ENCODE data around the gene PARP12.

The PARP12 gene

DNA sequence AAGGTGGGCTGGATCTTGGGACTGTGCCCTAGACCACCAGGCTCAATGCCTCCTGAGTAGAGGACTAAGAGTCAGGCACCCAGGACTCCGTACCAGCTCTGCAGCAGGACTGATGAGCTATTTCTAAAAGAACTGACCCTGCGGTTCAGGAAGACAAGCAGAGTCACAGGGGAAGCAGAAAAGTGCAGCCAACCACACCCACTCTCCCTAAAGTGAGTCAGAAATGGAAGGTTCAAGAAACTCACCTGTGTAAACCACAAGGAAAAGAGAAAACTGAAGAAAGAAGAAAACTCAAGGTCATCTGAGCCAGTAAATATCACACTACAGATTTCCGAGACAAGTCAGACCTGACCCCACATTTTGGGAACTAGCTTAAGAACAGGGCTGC lies 2.5 kb downstream of the PARP12 start:
- H3K4me3 ChIP-seq (replicated peaks in 1 of 2; ENCODE audit: low read depth in 2 of 2, low read length in 2 of 2), result no peak overlapping the region
- DNase-seq (ENCODE audit: low read depth in 2 of 2), result peak in 1 of 2 donors; percentile 44
- TF ChIP-seq, protein P1, sequence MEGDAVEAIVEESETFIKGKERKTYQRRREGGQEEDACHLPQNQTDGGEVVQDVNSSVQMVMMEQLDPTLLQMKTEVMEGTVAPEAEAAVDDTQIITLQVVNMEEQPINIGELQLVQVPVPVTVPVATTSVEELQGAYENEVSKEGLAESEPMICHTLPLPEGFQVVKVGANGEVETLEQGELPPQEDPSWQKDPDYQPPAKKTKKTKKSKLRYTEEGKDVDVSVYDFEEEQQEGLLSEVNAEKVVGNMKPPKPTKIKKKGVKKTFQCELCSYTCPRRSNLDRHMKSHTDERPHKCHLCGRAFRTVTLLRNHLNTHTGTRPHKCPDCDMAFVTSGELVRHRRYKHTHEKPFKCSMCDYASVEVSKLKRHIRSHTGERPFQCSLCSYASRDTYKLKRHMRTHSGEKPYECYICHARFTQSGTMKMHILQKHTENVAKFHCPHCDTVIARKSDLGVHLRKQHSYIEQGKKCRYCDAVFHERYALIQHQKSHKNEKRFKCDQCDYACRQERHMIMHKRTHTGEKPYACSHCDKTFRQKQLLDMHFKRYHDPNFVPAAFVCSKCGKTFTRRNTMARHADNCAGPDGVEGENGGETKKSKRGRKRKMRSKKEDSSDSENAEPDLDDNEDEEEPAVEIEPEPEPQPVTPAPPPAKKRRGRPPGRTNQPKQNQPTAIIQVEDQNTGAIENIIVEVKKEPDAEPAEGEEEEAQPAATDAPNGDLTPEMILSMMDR (IDR thresholded peaks at IDR 0.05; ENCODE audit: low read depth, low read length), result no peak

DNA sequence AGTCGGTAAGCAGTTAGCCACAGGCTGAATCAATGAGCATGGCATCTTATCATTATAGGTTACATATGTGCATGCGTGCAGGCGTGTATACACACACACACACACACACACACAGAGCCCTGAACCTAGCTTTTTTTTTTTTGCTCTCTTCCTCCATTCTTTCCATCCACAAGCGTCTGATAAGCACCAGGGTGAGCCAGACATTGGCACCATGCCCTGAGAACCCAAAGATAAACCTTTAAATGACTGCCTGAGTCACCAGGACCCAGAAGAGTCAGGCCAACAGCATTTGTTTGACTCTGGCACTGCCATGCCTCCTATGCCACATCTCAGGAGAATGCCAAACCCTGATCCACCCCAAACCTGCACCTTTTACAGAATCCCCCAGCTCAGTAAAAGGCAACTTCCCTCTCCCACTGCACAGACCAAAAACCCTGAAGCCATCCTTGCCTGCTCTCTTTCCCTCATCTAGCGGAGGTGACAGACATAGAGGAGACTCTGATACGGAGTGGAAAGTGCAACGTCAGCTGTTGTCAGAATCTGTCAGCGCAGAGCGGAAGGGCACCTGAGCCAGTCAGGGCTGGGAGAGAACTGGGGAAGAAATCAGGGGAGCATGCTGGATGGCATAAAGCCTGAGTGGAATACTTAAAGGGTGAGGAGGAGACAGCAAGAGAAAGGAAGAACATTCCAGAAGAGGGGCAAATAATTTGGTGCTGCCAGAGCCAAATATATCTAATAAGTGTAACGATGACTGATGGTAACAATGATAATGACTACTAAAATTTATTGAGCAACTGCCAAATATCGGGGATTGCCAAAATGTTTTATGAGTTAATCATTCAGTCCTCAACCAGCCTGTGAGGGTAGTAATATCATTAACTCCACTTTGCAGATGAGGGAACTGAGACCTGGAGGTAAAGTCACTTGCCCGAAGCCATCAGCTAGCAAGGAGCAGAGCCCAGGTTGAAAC lies 3.2 kb downstream of the PARP12 start:
- TF ChIP-seq, protein P1 (IDR thresholded peaks at IDR 0.05; ENCODE audit: low read depth, low read length), result no peak
- peak; percentile 86 to 94 for DNase-seq (ENCODE audit: low read depth in 2 of 2)
- H3K4me3 ChIP-seq (replicated peaks in 1 of 2; ENCODE audit: low read depth in 2 of 2, low read length in 2 of 2), result no peak overlapping the region

DNA sequence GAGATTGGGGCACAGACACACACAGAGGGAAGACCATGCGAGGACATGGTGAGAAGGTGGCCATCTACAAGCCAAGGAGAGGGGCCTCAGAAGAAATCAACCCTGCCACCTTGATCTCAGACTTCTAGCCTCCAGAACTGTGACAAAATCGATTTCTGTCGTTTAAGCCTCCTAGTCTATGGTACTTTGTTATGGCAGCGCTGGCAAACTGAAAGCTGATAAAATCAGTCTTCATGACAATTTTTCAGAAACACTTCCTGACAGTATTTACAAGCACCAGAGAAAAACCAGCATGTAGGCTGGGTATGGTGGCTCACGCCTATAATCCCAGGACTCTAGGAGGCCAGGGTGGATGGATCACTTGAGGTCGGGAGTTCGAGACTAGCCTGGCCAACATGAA lies 4.2 kb downstream of the PARP12 start:
- no peak for DNase-seq (ENCODE audit: low read depth in 2 of 2)
- H3K4me3 ChIP-seq (replicated peaks in 1 of 2; ENCODE audit: low read depth in 2 of 2, low read length in 2 of 2), result no peak overlapping the region
- TF ChIP-seq, protein P1 (IDR thresholded peaks at IDR 0.05; ENCODE audit: low read depth, low read length), result no peak

DNA sequence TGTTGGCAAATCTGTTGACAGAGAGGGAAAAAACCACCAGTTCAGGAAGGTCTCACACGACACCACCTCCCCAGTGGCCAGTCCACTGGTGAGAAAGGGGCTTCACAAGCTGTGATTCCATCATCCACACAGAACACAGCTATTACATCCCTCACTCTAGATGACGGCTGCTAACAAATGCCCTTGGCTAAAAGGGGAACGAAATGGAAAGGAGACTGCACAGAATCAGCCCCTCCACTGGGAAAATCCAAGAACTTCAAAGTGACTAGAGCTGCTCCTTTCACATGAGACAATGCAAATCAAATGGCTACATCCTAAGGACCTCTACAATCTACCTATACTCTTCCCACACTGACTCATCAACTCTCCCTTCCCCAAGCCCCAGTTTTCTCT lies 5.6 kb downstream of the PARP12 start:
- DNase-seq (ENCODE audit: low read depth in 2 of 2), result no peak
- H3K4me3 ChIP-seq (replicated peaks in 1 of 2; ENCODE audit: low read depth in 2 of 2, low read length in 2 of 2), result no peak overlapping the region
- TF ChIP-seq, protein P1 (IDR thresholded peaks at IDR 0.05; ENCODE audit: low read depth, low read length), result no peak

DNA sequence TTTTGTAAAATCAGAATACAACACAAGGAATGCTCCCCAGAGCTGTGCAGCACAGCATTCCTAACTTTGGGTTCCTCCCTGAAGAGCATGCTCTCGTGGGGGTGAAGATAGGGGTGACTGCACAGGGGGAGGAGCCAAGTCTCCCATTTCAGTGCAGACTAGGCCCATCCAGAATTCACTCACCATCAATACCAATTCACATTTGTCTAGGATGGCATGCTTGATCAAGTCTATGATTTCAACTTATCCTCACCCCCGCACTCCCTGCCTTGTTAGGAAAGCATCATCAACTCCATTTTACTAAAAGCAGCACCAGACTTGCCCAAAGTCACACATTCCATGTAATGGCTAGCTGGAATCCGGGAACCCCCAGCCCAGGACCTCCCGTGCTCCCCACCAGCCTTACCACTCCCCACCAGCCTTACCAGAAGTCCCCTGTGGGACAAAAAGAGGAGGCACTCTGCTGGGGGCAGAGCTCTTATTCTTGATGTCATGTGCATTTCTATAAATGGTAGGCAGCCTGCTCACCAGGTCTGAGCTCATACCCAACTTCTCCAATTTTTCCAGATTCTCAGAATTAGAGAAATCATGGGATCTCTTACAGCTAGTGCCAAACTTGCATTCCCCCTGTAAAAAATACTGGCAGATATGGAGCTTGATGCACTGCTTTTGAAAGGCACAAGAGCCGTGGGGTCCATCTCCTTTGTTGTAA lies 6.2 kb downstream of the PARP12 start:
- no peak overlapping the region for H3K4me3 ChIP-seq (replicated peaks in 1 of 2; ENCODE audit: low read depth in 2 of 2, low read length in 2 of 2)
- no peak for DNase-seq (ENCODE audit: low read depth in 2 of 2)
- TF ChIP-seq, protein P1 (IDR thresholded peaks at IDR 0.05; ENCODE audit: low read depth, low read length), result no peak

DNA sequence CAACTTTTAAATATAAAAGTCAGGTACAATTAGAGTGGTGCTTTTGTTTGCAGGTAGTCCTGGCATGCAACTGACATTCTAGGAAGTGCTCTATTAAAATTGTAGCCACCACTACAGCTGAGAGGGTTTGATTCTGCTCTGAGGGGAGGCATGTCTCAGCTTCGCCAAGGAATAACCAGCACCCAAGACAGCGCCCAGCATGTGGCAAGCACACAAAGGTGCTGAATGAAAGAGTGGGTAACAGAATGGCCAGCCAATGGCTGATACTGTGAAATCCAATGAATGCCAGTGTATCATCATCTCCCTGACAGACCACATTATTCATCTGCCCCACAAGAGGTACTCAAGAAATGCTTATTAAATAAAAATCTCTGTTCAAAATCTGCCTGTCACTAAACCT lies 6.9 kb downstream of the PARP12 start:
- DNase-seq (ENCODE audit: low read depth in 2 of 2), result no peak
- TF ChIP-seq, protein P1 (IDR thresholded peaks at IDR 0.05; ENCODE audit: low read depth, low read length), result no peak

More for the DNA sequence above, 6.9 kb downstream of the PARP12 start:
- H3K4me3 ChIP-seq (replicated peaks in 1 of 2; ENCODE audit: low read depth in 2 of 2, low read length in 2 of 2), result no peak overlapping the region

Data from cardiac fibroblast (primary cell).